Measurements from ENCODE around the gene ZNF552. TPM values are rescaled to one million over a fixed set of nuclear protein-coding genes. Genes with fewer than 3 reads are reported as not detected.
A peak's percentile ranks its signal among the peaks of the same experiment; 100 is the strongest.
"Not testable (repeated sequence)": the region's sequence is repeated elsewhere in the genome, so short reads cannot be mapped to it uniquely, and the experiment has no call there.

Gene ZNF552
- total RNA-seq, 4 donors from 2014 or later = 2.7 to 8.7 (median 4.5) TPM

DNA sequence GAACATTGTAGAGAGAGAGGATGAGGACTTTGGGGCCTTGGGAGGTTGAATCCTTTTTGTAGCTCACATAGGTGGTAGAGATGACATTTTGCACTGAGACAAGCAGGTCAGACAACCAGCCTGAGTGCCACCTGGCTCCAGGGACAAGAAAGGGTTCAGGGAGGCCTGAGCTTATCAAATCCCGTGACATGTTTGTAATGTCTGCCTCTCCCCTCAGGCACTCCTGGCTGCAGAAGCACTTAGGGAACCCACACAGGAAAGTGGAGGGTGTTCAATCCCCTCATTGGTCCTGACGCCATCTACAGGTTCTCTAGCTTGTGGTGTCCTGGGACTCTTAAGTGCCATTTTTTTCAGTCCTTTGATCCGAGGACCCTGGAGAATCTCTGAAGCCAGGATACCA, 6.4 kb upstream of the ZNF552 start:
- not testable (repeated sequence) for H3K27me3 ChIP-seq, H3K9me3 ChIP-seq, ATAC-seq, H3K27ac ChIP-seq
- peak overlapping the region in 1 of 2 donors; percentile 68 for H3K4me3 ChIP-seq
- H3K36me3 ChIP-seq = peaks cover 0 to 11% of the 10 kb centered on the region in 2 donors
- H3K4me1 ChIP-seq = peaks cover 0 to 26% (median 6%) of the 10 kb centered on the region in 3 donors
- WGBS, 2 donors (ENCODE audit: low coverage in 1 of 2) = 50% methylated on average over 2 of the region's 3 CpGs; no CpG with 5 or more reads in 1 of the 2 donors

GRCh38 chr19:57820599-57820998, 5.9 kb upstream of the ZNF552 start:
- H3K9me3 ChIP-seq = no peaks in the 10 kb centered on the region
- H3K27ac ChIP-seq = peak overlapping the region in 2 of 4 donors; percentile 81 to 84
- 62 to 71% methylated on average over 4 to 6 of the region's 6 CpGs for WGBS, 2 donors (ENCODE audit: low coverage in 1 of 2)

DNA sequence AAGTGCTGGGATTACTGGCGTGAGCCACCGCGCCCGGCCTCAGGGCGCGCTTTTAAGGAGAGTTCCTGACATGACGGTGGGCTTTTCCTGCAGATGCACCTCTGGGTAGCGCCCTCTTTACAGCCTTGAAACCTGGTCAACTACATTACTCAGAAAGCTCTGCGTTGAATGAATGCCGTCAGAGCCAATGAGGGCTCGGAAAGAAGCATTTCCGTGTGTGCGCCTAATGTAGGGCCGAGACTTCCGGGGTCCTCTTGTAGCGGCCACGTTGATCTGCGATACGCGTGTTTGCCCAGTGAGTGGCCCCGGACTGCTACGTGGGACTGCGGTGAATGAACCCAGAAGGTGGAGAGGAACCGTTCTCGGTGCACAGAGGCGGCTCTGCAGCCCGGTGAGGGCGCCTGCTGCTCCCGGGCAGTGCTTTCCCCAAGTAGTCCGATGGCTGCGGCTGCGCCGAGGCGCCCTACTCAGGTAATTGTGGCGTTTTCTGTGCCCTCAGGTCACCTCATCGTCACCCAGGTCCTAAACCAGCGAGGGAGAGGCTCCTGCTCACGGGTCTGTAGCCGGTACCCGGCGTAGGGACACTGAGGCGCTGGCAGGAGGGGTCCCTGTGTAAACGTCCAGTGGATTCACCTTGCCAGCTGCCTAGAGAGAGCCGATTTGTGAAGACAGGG, 4.9 kb upstream of the ZNF552 start:
- Histone ChIP-seq H3K9me3 (no peaks in the 10 kb centered on the region), H3K27ac (peak overlapping the region; percentile 11 to 84 (median 82)), H3K27me3 (no peaks in the 10 kb centered on the region), H3K4me1 (peaks cover 0 to 34% (median 6%) of the 10 kb centered on the region in 3 donors), H3K4me3 (peak overlapping the region; percentile 64 to 68), H3K36me3 (peaks cover 0 to 11% of the 10 kb centered on the region in 2 donors)
- peak; percentile 85 for ATAC-seq
- TF ChIP-seq, protein P1, sequence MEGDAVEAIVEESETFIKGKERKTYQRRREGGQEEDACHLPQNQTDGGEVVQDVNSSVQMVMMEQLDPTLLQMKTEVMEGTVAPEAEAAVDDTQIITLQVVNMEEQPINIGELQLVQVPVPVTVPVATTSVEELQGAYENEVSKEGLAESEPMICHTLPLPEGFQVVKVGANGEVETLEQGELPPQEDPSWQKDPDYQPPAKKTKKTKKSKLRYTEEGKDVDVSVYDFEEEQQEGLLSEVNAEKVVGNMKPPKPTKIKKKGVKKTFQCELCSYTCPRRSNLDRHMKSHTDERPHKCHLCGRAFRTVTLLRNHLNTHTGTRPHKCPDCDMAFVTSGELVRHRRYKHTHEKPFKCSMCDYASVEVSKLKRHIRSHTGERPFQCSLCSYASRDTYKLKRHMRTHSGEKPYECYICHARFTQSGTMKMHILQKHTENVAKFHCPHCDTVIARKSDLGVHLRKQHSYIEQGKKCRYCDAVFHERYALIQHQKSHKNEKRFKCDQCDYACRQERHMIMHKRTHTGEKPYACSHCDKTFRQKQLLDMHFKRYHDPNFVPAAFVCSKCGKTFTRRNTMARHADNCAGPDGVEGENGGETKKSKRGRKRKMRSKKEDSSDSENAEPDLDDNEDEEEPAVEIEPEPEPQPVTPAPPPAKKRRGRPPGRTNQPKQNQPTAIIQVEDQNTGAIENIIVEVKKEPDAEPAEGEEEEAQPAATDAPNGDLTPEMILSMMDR (IDR thresholded peaks at IDR 0.05) = peak in 1 of 4 experiments; percentile 21
- TF ChIP-seq POLR2AphosphoS5 (IDR thresholded peaks at IDR 0.05) (peak; percentile 56), EP300 (IDR thresholded peaks at IDR 0.05) (no peak), POLR2A (IDR thresholded peaks at IDR 0.05) (peak; percentile 20 to 23)
- WGBS, 2 donors (ENCODE audit: low coverage in 1 of 2) = 0% methylated on average over 2 to 3 of the region's 44 CpGs

More at GRCh38 chr19:57820599-57820998, 5.9 kb upstream of the ZNF552 start:
- TF ChIP-seq POLR2A (IDR thresholded peaks at IDR 0.05) (no peak), POLR2AphosphoS5 (IDR thresholded peaks at IDR 0.05) (no peak), EP300 (IDR thresholded peaks at IDR 0.05) (no peak)
- TF ChIP-seq, protein P1 (IDR thresholded peaks at IDR 0.05) = no peak
- ATAC-seq = no peak
- peak overlapping the region in 1 of 2 donors; percentile 68 for H3K4me3 ChIP-seq
- no peaks in the 10 kb centered on the region for H3K27me3 ChIP-seq
- H3K36me3 ChIP-seq = peaks cover 0 to 11% of the 10 kb centered on the region in 2 donors
- H3K4me1 ChIP-seq = peaks cover 0 to 26% (median 6%) of the 10 kb centered on the region in 3 donors

DNA sequence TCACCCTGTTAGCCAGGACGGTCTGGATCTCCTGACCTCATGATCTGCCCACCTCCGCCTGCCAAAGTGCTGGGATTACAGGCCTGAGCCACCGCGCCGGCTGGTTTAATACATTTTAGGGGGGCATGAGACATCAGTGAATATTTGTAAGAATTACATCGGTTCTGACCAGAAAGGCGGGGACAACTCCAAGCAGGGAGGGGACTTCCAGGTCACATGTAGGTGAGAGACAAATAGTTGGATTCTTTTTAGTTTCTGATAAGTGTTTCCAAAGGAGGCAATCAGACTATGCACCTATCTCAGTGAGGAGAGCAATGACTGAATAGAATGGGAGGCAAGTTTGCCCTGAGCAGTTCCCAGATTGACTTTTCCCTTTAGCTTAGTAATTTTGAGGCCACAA, 3.7 kb upstream of the ZNF552 start:
- H3K4me3 ChIP-seq = no peak overlapping the region
- ATAC-seq = no peak
- no peaks in the 10 kb centered on the region for H3K9me3 ChIP-seq
- no peak overlapping the region for H3K27ac ChIP-seq
- peaks cover 0 to 43% (median 13%) of the 10 kb centered on the region in 3 donors for H3K4me1 ChIP-seq
- no peaks in the 10 kb centered on the region for H3K36me3 ChIP-seq
- 85% methylated on average over 7 of the region's 7 CpGs; no CpG with 5 or more reads in 1 of the 2 donors for WGBS, 2 donors (ENCODE audit: low coverage in 1 of 2)
- H3K27me3 ChIP-seq = no peaks in the 10 kb centered on the region
- TF ChIP-seq EP300 (IDR thresholded peaks at IDR 0.05) (no peak), POLR2A (IDR thresholded peaks at IDR 0.05) (no peak), POLR2AphosphoS5 (IDR thresholded peaks at IDR 0.05) (no peak)
- TF ChIP-seq, protein P1 (IDR thresholded peaks at IDR 0.05) = no peak

- H3K9me3 ChIP-seq = no peaks in the 10 kb centered on the region
- no peaks in the 10 kb centered on the region for H3K27me3 ChIP-seq
- H3K4me1 ChIP-seq = peaks cover 0 to 41% (median 13%) of the 10 kb centered on the region in 3 donors
- TF ChIP-seq POLR2AphosphoS5 (IDR thresholded peaks at IDR 0.05) (no peak), POLR2A (IDR thresholded peaks at IDR 0.05) (no peak), EP300 (IDR thresholded peaks at IDR 0.05) (no peak)
- TF ChIP-seq, protein P1 (IDR thresholded peaks at IDR 0.05) = no peak
- H3K4me3 ChIP-seq = no peak overlapping the region
- WGBS, 2 donors (ENCODE audit: low coverage in 1 of 2) = 95 to 96% methylated on average over 8 to 14 of the region's 14 CpGs
- H3K27ac ChIP-seq = no peak overlapping the region
- ATAC-seq = no peak
- H3K36me3 ChIP-seq = peaks cover 0 to 1% of the 10 kb centered on the region in 2 donors
These were observed 3.3 kb upstream of the ZNF552 start for GRCh38 chr19:57817976-57818375.
